Activated B cell treated with CpG ODN at 0.5 μM for 24 hours (primary cell): ENCODE results near the gene RSPRY1. TPM values are rescaled to one million over a fixed set of nuclear protein-coding genes. Genes with fewer than 3 reads are reported as not detected.

ENCODE experiments used
- ATAC-seq: fragments of 200-7000 bp; cut with Tn5 transposase; one replicate; pipeline ENCODE4 v1.10.0; 2021; ENCODE audit warnings: low read depth, mild to moderate bottlenecking, moderate library complexity
- CTCF ChIA-PET: fragments of 350-600 bp; sonication (Branson Sonifier 250); formaldehyde crosslinking; loops from one replicate; lab custom pipeline; 2021; ENCODE audit warnings: antibody characterized with exemption; lab: Charles Lee
- POLR2A ChIA-PET: fragments of 350-600 bp; sonication (Branson Sonifier 250); formaldehyde crosslinking; loops from one replicate; lab custom pipeline; 2021; ENCODE audit warnings: antibody characterized with exemption; lab: Charles Lee
- DNase-seq: peaks from one replicate; pipeline ENCODE4 v3.0.0; 2022
- H3K27ac Mint-ChIP-seq: one replicate; pipeline ENCODE4 v1.8.0; 2020; ENCODE audit warnings: mixed read lengths
- H3K27me3 Mint-ChIP-seq: one replicate; pipeline ENCODE4 v1.8.0; 2021; ENCODE audit warnings: mixed read lengths
- H3K36me3 Mint-ChIP-seq: one replicate; pipeline ENCODE4 v1.8.0; 2021; ENCODE audit warnings: low read depth, mixed read lengths
- H3K4me1 Mint-ChIP-seq: one replicate; pipeline ENCODE4 v1.8.0; 2021; ENCODE audit warnings: mixed read lengths
- H3K4me3 Mint-ChIP-seq: one replicate; pipeline ENCODE4 v1.8.0; 2020; ENCODE audit warnings: mild to moderate bottlenecking, mixed read lengths
- H3K9me3 Mint-ChIP-seq: one replicate; pipeline ENCODE4 v1.8.0; 2020; ENCODE audit warnings: mixed read lengths
- intact Hi-C: fragments of 100-400 bp; cut with micrococcal nuclease; formaldehyde crosslinking; loops from one replicate; pipeline ENCODE4 v1.15.1; 2024
- total RNA-seq: library from RNA; stranded (reverse); gene quantifications from 2 replicates; pipeline ENCODE4 v1.2.3, GENCODE V29; 2022
- TF ChIP-seq, protein P1 (sequence below): fragments of 200-600 bp; IDR thresholded peaks from one replicate; pipeline ENCODE4 v1.8.0; 2022; ENCODE audit warnings: antibody characterized with exemption, mild to moderate bottlenecking

Gene RSPRY1
- total RNA-seq, 1 donor from 2014 or later, result 39.9 TPM

DNA sequence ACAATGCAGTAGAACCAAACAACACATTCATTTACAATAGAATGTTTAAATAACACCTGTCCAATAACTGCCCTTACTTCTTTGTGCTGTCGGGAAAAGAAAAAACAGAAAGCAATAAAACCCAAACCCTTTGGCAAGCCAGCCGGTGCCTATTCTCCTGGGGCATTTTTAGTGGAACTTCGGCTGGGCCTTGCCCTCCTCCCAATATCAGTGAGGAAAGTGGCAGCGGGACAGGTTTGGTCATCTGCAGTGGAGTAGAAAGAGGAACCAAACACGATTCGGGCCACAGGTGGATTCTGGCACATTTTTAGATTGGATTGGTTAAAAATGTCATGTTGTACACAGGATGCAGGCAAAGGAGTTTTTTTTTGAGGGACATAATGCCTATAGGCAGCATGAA is 32.3 kb upstream of the RSPRY1 start:
- CTCF ChIA-PET, result no interaction called here
- peaks cover 68% of the 10 kb centered on the region for H3K36me3 Mint-ChIP-seq
- H3K4me3 Mint-ChIP-seq, result no peak overlapping the region
- H3K9me3 Mint-ChIP-seq, result no peaks in the 10 kb centered on the region
- intact Hi-C loops, result no loop called here
- H3K27me3 Mint-ChIP-seq, result no peaks in the 10 kb centered on the region
- H3K27ac Mint-ChIP-seq, result no peak overlapping the region
- ATAC-seq (no peak), DNase-seq (no peak)
- TF ChIP-seq, protein P1, sequence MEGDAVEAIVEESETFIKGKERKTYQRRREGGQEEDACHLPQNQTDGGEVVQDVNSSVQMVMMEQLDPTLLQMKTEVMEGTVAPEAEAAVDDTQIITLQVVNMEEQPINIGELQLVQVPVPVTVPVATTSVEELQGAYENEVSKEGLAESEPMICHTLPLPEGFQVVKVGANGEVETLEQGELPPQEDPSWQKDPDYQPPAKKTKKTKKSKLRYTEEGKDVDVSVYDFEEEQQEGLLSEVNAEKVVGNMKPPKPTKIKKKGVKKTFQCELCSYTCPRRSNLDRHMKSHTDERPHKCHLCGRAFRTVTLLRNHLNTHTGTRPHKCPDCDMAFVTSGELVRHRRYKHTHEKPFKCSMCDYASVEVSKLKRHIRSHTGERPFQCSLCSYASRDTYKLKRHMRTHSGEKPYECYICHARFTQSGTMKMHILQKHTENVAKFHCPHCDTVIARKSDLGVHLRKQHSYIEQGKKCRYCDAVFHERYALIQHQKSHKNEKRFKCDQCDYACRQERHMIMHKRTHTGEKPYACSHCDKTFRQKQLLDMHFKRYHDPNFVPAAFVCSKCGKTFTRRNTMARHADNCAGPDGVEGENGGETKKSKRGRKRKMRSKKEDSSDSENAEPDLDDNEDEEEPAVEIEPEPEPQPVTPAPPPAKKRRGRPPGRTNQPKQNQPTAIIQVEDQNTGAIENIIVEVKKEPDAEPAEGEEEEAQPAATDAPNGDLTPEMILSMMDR, result no peak
- POLR2A ChIA-PET, result interaction anchor here (1.0 kb wide), 1 partner anchor 19 kb away, joined by 3 read pairs; no protein-coding TSS in a partner anchor
- H3K4me1 Mint-ChIP-seq, result no peaks in the 10 kb centered on the region

DNA sequence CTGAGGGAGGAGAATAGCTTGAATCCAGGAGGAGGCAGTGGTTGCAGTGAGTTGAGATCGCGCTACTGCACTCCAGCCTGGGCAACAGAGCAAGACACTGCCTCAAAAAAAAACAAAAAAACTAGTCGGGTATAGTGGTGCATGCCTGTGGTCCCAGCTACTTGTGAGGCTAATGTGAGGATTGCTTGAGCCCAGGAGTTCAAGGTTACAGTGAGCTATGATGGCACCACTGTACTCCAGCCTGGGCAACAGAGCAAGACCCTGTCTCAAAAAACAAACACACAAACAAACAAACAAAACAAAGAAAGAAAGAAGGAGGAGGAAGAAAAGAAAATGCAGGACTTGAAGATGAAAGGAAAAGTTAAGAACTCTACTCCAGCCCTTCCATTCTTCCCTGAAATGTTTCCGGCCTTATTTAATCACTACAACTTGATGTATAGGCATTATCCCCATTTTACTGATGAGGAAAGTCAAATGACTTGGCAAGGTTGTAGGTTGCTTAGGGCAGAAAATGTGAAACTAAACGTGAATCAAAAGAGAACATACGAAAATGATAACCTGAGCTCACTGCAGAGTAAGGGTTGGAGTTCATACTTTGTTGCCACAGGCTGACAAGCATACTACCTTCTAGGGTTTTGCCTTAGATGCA is 30.3 kb upstream of the RSPRY1 start:
- ChIA-PET CTCF (interaction anchor here (0.7 kb wide), 1 partner anchor 331 kb away, joined by 3 read pairs; no protein-coding TSS in a partner anchor), POLR2A (interaction anchor here (0.6 kb wide), 1 partner anchor 292 kb away, joined by 8 read pairs; no protein-coding TSS in a partner anchor)
- intact Hi-C loops, result no loop called here
- Mint-ChIP-seq H3K4me3 (no peak overlapping the region), H3K27ac (no peak overlapping the region), H3K36me3 (peaks cover 83% of the 10 kb centered on the region), H3K27me3 (no peaks in the 10 kb centered on the region), H3K4me1 (no peaks in the 10 kb centered on the region), H3K9me3 (no peaks in the 10 kb centered on the region)
- ATAC-seq (no peak), DNase-seq (no peak)
- TF ChIP-seq, protein P1, result no peak

DNA sequence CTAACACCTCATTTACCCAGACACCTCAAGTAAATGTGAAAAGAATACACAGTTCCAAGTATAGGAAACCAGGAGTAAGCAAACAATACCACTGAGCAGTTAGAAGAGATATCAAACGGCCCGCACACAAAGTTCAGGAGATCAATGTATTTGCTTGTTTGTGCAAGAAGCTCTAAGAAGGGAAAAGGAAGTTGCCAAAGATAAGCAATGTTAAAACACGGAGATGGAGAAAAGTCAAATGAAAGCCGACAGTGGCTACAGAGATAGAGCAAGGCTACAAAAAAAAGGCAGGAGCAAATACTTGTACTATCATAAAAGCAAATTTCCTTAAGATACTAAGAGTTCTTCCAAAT is 29.8 kb upstream of the RSPRY1 start:
- intact Hi-C loops, result no loop called here
- Mint-ChIP-seq H3K27ac (no peak overlapping the region), H3K4me3 (no peak overlapping the region), H3K9me3 (no peaks in the 10 kb centered on the region), H3K27me3 (no peaks in the 10 kb centered on the region), H3K36me3 (peaks cover 86% of the 10 kb centered on the region), H3K4me1 (no peaks in the 10 kb centered on the region)
- ATAC-seq, result no peak
- CTCF ChIA-PET, result interaction anchor here (0.7 kb wide), 1 partner anchor 331 kb away, joined by 3 read pairs; no protein-coding TSS in a partner anchor
- POLR2A ChIA-PET, result no interaction called here
- no peak for DNase-seq
- TF ChIP-seq, protein P1, result no peak

DNA sequence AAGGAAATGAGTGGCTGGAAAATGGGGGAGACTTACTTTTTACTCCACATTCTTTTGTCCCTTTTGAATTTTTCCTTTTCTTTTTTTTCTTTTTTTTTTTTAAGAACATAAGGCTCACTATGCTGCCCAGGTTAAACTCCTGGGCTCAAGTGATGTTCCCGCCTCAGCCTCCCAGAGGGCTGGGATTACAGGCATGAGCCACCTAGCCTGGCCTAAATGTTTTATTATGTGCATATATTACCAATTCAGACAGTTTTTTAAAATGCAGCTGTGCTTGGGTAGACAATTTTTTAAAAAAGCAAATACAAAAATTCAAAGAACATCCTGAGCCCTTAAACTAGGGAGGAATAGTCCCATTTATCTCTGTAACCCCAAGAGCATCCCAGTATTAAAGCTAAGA is 28.6 kb upstream of the RSPRY1 start:
- intact Hi-C loops, result no loop called here
- ATAC-seq (no peak), DNase-seq (no peak)
- Mint-ChIP-seq H3K36me3 (peaks cover 88% of the 10 kb centered on the region), H3K9me3 (no peaks in the 10 kb centered on the region), H3K27me3 (no peaks in the 10 kb centered on the region), H3K4me3 (no peak overlapping the region), H3K4me1 (no peaks in the 10 kb centered on the region), H3K27ac (no peak overlapping the region)
- TF ChIP-seq, protein P1, result no peak
- ChIA-PET CTCF (interaction anchor here (0.6 kb wide), 1 partner anchor 208 kb away, joined by 3 read pairs; no protein-coding TSS in a partner anchor), POLR2A (no interaction called here)

DNA sequence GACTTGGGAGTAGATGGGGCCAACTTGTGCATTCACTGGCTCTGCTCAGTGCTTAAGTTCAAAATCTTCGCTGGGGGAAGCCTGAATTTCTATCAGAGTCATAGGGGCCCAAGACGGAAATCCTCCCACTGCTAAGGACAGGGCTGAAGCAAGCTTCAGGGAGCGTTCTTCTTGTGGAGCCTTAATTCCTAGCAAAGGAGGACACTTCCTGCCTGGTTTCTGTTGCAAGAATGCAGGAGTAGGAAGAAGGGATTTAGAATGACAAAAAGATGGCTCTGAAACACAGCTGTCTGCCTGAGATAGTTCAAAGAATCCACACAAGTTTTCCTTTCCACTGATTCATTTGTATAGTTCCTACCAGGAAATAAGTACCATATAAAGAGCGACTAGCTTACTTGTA is 26.7 kb upstream of the RSPRY1 start:
- no peak overlapping the region for H3K4me3 Mint-ChIP-seq
- intact Hi-C loops, result no loop called here
- DNase-seq, result no peak
- H3K9me3 Mint-ChIP-seq, result no peaks in the 10 kb centered on the region
- H3K36me3 Mint-ChIP-seq, result peaks cover 86% of the 10 kb centered on the region
- no peak overlapping the region for H3K27ac Mint-ChIP-seq
- ATAC-seq, result no peak
- H3K27me3 Mint-ChIP-seq, result no peaks in the 10 kb centered on the region
- H3K4me1 Mint-ChIP-seq, result no peaks in the 10 kb centered on the region
- TF ChIP-seq, protein P1, result no peak
- ChIA-PET CTCF (no interaction called here), POLR2A (no interaction called here)
